HG03558 (cell line): ENCODE data around the gene MGMT.

Source experiments
- ATAC-seq: cut with Tn5 transposase; IDR thresholded peaks from one replicate; pipeline ENCODE4 v1.9.1; 2021; ENCODE audit warnings: moderate number of reproducible peaks; ENCODE audit not compliant: unreplicated experiment; ENCODE audit errors: extremely low read depth

The MGMT gene

DNA sequence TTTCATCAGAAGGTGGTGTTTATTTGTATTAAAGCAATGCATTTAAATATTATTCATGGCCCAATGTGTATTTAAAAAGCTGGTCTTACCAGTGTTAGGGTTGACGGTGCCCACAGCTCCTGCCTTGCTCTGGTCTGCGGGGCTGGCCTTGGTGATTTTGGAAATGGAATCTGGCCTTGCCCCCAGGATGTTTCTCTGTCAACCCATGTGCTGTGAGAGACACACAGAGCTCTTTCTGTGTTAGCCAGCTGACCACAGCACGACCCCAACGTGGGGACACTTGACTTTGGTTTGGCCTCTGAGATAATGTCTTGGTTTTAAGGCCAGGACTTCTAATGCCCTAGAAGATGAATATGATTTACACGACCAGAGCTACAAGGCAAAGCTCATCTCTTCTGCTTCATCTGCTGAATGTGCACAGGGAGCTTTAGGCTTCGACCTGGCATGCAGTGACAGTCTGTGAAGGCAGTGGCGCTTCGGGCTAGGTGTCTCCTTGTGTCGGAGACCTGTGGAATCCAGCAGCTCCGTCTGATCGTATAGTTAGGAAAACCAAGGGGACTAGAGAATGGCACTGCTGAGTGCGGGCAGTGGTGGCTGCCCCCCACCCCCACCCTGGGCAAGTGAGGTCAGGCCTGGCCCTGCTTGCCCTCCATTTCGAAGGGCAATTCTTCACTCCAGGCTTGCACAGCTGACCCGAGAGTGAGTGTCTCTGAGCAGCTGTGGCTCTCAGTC, 250.9 kb downstream of the MGMT start:
- ATAC-seq = no peak

DNA sequence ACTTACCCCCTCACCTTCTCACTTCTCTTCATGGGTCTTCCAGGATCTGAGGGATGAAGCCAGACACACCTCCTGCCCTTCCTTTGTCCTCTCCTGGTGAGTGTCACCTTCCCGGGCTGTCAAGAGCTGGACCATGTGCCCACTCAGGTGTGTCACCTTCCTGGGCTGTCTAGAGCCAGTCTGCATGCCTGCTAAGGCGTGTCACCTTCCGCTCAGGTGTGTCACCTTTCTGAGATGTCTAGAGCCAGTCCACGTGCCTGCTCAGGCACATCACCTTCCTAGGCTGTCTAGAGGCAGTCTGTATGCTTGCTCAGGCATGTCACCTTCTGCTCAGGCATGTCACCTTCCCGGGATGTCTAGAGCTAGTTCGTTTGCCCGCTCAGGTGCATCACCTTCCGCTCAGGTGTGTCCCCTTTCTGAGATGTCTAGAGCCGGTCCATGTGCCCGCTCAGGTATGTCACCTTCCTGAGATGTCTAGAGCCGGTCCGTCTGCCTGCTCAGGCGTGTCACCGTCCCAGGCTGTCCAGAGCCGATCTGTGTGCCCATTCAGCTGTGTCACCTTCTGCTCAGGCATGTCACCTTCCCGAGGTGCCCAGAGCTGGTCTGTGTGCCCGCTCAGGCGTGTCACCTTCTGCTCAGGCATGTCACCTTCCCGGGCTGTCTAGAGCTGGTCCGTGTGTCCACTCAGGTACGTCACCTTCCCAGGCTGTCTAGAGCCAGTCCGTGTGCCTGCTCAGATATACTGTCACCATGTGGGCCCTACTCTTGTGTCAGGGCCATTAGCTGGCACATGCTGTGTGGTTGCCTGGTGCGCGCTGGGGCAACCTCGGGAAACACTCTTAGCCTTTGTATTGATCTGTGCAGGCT, 251.7 kb downstream of the MGMT start:
- ATAC-seq = no peak

DNA sequence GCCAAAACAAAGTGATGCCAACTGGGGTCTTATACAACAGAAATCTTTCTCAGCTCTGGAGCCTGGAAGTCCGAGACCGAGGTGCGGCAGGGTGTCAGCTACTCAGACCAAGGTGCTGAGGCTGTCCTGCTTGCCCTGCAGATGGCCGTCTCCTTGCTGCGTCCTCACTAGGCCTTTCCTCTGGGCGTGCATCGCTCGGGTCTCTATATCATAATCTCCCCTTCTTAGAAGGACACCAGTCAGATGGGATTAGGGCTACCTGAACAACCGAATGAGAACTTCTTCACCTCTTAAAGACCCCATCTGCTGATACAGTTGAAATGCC, 252.3 kb downstream of the MGMT start:
- no peak for ATAC-seq

DNA sequence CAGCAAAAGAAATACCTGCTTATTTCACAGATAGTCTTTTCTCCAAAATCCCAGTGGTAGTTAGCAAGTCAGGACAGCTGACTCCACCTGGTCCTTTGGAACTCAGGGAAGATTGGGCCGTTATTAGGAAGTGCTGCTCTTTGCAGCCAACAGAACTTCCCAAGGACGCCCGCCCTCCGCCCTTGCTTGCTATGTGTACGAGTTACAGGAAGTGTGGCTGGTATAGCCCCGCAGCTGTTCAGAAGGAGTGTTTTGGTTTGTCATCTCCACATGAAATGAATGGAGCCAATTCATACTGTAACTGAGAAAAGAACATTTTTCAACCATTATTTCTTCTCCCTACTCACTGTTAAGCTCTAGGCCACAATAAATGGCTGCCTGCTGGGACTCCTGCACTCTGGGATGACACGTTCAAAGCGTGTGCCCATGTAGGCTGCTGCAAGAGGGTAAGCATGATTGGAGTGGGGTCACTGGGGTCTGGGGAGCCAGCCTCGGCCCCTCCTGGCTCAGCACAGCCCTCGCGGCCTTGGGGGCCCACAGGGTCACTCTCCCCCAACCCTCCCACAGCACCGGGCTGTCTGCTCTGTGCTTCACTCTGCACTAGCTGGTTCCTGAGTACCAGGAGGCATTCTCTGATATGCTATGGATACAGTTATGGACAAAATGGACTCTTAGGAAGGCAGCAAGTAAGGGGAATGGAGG, 253.0 kb downstream of the MGMT start:
- ATAC-seq = no peak

DNA sequence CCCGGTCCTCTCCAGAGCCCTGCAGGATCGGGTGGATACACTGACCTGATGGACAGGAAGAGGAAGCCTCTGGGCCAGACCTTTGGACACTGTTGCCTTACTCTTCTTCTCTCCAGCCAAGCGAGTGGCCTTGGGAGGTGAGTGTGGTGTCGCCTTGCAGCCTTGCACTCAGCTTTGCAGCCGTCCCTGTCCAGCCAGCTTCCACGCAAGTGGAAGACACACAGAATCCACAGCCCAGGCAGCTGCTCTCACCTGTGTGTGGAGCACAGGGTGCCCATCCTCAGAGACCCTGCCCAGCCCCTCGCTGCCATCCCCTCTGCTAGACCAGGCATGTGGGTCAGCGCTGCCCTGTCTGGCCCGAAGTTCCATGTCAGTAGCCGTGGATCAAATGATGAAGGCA, 258.0 kb downstream of the MGMT start:
- no peak for ATAC-seq

DNA sequence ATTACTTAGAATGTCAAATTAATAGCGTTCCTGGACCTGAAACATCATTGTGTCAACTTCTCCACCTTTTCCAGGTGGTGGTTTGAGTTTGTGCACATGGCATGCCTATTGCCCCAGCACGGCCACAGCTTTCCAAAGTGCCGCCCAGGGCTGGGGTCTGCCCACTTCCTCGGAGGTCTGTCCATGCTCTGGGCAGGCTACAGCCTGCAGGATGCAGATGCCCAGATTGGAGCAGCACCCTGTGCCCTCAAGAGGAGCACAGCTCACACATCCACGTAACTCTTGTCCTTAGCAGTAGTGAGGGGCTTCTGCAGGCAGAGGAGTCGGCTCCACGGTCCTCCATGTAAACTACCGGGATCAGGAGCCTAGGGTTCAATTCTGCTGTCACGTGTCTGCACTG, 258.4 kb downstream of the MGMT start:
- no peak for ATAC-seq

DNA sequence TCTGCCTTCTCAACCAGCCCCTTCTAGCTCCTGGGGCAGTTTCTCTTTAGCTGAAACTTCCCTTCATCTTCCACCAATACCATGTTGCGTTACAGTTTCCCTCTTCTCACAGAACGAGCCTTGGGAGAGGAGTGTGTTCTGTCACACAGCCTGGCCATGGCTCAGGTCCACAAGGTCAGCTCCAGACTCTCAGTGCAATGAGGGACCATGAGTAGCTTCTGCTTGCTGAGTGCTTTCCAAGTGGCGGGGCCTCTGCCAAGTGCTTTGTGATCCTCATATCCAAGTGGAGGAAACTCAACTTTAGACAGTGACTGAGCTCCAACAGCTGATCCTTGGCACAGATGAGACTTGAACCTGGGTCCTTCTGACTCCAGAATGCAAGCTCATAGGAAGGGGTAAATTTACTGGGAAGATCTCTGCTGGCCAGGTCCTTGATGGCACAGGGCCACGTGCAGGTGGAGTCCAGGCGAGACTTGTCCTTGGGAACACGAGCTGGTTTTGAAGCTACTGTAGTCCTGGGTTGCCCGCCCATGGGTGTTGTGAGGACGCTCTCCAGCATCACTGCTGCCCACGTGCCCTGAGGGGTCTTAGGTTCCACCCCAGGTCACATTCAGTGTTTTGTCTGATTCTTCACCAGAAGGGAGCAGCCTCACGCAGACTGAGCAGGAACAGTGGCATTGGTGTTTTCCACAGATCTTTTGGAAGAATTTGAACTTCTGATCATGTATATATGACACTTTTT, 259.0 kb downstream of the MGMT start:
- no peak for ATAC-seq

DNA sequence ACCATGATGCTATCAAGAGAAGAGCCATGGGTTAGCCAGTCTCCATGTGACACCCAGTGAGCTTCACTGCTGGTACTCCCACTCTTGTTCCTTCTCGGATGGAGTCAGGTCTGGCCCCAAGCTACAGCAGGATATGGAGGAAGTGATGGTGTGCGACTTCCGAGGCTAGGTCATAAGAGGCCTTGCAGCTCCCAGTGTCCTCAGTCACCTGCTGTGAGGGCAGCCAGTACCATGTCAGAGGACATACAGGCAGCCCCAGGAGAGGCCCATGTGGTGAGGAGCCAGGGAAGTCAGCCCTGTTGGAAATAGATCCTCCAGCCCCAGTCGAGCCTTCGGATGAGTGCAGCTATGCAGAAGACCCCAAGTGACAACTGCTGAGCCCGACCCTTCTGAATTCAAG, 260.0 kb downstream of the MGMT start:
- ATAC-seq = no peak

DNA sequence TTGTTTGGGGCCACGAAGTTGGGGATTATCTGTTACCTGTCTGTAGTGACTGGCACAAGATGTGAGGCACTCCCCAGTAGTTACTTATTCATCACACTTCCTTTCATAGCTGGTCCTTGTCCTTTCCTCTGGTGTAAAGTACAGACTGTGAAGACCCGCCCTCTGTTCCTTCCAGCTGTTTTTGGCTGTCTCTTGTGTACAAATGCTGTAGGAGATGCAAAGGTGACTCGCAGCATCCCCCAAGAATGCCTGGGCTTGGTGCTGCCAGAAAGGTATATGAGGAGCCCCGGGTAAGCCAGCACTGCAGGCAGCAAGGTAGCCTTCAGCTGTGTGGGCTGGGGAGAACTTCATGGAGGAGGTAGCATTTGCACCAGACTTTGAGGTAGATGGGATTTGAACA, 260.5 kb downstream of the MGMT start:
- no peak for ATAC-seq

DNA sequence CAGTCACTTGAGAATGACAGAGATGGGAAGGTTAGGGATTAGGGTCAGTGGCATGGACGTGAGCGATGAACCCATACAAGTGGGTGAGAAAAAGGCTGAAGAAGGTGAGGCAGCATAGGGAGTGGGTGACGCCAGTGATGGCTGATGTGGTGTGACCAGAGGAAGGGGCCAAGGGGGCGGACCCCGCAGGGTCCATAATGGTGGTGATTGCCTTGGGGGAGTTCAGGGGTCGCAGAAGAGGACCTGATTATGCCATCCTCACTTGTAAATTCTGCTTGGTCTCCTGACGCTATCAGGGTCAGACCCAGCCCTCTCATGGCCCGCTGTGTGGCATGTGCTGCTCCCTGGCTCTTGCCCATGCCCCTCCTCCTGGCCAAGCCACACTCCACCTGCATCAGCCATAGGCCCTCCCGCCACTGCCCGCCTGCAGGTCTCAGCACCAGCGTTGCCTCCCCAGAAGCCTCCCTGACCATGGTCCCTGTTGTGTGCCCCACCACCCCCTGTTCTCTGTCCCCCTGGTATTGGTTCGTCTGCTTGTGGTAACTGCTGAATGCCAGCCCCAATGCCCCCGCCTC, 261.3 kb downstream of the MGMT start:
- ATAC-seq = no peak

DNA sequence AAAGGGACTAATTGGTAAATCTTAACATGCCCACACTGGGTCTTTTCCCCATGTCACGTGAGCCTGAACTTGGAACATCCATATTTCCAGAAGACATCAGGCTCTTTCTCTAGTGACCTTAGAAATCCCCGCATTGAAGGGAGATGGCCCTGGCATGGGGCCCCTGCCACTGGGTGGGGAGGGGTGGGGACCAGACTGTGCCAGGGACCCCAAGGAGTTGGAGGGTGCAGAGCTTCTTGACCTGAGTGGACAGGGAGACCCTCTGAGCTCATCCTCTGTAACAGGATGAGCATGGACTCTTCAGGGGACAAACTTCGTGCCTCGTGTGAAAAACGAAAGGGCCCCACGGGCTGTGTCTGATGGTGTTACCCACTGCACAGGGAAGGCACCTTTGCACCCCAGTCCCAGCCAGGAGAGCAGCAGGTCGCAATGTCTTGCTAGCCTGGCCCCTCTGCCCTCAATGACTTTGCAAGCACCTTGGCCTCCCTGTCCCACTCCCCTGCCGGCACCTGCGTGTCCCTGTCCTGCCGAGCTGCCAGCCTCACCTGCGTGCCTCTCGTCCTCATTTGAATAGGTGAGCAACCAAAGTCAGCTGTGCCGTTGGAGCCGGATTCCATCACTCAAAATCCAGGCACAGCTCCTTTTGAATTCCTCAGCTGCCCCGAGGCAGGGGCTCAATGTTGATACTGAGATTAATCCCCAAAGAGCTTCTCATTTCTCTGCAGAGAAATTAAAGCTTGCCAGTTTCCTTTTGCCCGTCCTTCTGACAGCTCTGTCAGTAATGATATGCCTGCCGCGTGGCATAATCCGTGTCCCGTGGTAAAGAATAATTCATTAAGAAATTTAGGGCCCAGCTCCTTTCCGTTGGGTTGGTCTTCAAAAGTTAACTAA, 262.1 kb downstream of the MGMT start:
- no peak for ATAC-seq

DNA sequence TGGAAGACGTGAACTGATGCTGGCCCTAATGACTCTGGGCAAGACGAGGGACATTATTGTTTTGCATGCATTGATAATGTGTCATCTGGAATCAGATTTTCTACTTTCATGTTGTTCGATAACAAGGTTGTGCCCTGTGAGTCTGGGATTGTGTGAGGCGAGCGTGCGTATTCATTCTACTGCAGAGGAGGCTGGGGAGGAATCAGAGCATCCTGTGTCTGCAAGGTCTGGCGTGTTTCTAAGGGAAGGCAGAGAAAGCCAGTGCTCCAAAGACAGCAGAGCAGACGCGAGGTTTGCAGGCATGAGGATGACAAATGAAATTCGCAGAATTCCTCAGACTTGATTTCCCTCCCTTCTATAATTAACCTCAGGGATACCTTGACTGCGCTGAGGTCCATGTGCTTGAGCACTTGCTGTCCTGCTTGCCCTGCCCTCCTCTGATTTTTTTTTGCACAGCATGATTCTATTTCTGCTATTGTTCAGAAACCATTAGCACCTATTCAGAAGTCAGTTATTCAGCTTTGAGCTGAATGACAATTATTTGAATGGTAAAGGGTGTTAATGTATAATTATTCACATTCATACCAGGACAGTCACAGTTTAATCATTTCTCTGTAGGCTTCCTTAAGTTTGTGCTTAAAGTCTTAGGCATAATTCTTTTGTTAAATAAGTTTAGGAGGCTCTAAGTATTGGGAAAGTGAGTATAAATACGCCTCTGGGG, 263.4 kb downstream of the MGMT start:
- ATAC-seq = no peak

DNA sequence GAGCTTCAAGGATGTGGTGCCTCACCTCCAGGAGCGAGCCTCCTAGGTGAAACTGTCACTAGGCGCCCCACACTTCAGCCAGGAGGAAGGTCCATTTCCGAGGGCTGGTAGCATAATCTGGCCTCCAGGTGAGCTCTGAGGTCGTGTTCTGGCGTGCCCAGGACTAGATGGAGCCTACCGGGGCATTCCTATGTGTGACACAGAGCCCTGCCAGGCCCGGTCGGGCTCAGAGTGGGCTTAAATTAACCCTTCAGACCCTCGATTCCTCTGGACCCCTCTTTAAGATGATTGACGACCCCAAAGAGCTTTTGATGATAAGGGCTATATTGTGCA, 263.9 kb downstream of the MGMT start:
- no peak for ATAC-seq

DNA sequence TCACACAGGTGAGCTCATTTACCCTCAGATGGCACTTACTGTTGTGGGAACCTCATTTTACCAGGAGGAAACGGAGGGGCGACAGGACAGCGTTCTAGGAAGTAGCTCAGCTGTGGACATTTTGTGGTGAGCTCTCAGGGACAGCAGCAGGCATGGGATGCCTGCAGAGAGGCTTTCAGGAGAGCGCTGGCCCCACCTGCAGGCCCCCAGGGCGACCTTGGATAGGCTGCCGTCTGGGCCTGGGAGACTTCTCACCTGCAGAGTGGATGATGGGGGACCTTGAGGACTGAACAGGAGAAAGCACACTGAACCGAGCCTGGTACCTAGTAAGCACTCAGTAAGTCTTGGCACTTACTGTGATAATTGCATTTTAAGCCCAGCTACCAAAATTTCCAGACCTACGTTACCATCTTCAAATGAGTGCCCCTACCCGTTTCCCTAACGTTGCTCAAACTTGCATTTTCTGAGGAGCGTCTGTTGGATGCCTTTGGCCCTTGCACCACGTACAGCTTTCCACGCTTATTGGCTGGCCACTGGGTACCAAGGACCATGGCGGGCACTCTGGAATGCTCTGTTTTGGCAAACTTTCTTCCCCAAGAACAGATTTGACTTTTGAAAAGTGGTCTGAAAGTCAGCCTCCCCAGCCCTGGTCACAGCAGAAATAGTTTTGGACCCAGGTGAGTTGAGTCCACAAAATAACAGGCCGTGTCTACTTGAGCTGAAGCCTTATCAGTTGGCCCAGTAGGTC, 273.7 kb downstream of the MGMT start:
- no peak for ATAC-seq

DNA sequence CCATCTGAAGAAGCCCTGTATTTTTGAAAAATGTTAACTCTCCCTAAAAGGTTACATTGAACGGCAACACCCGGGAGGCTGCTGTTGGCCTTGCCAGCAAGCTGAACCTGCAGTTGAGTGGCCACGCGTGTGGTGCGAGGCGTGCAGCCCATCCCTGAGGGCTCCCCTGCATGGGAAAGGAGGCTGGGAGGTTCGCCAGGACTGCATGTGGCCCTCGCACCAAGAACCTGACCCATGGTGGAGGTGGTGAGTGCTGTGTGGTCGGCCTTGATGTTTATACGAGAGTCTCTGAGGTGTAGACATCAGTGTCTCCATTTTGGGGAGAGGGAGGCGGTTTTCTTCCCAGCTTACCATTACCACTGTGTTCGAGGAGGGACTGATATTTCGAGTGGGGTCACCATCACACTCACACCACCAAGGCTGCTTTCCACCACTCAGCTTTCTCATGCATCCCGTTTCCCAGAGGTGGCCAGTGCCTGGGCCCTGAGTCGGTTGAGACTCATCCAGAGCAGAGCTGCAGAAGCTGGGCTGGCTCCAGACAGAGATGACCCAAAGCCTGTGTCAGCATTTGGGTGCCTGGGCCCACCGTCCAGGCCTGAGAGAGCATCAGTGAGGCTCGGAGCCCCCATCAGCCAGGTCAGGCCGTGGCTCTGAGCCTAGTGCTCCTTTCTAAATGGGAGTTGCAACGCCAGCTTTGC, 274.4 kb downstream of the MGMT start:
- ATAC-seq = no peak

DNA sequence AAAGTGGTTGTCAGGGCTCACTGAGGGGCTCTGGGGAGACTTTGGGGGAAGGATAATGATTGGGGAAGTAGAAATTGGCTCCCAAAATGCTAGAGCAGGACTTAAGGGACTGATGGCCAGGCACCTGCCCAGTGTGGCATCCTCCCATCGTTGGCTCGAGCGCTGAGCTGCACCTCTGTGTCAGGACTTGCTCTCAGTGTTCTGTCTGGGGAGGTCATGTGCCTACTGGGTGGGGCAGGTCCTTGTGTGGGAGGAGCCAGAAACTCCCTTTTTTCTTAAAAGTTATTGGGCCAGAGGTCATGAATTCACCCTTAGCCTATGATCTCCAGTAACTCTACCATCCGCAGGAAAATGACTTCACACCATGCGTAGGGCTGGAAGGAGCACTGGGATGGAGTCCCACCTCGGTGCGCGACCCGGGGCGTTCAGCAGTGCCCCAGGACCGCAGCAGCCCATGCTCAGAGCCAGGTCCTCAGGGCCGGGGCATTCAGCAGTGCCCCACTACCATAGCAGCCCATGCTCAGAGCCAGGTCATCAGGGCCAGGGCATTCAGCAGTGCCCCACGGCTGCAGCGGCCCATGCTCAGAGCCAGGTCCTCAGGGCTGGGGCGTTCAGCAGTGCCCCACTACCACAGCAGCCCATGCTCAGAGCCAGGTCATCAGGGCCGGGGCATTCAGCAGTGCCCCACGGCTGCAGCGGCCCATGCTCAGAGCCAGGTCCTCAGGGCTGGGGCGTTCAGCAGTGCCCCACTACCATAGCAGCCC, 275.1 kb downstream of the MGMT start:
- ATAC-seq = no peak
